GM13976 (cell line): ENCODE data around the gene ARMH1.
"Not testable (repeated sequence)": the region's sequence is repeated elsewhere in the genome, so short reads cannot be mapped to it uniquely, and the experiment has no call there.

Source experiments
- DNase-seq: peaks from one replicate; pipeline ENCODE4 v3.0.0; 2012; ENCODE audit warnings: low spot score
- CTCF ChIP-seq: IDR thresholded peaks from 2 replicates; pipeline ENCODE4 v1.5.1; 2012; ENCODE audit warnings: borderline replicate concordance, mild to moderate bottlenecking; ENCODE audit not compliant: insufficient read depth; ENCODE audit errors: extremely low read depth, missing control alignments, control extremely low read depth
- in situ Hi-C: fragments of 300-500 bp; cut with MboI; formaldehyde crosslinking; loops from one replicate; pipeline ENCODE4 v1.12.0; 2022; ENCODE audit warnings: low sequenced_read_pairs, mixed read lengths, inconsistent platforms; ENCODE audit not compliant: unreplicated experiment

Gene ARMH1

GRCh38 chr1:44695671-44696070, 21.2 kb downstream of the ARMH1 start:
- in situ Hi-C loops: no loop called here
- DNase-seq: no peak
- no peak for TF ChIP-seq CTCF

GRCh38 chr1:44696101-44696500, 21.6 kb downstream of the ARMH1 start:
- no peak for DNase-seq
- in situ Hi-C loops: no loop called here
- no peak for TF ChIP-seq CTCF

- in situ Hi-C loops: no loop called here
- DNase-seq: no peak
- TF ChIP-seq CTCF: no peak
Observed at GRCh38 chr1:44696789-44697345, 22.4 kb downstream of the ARMH1 start.

- no peak for TF ChIP-seq CTCF
- DNase-seq: no peak
- in situ Hi-C loops: no loop called here
Observed at GRCh38 chr1:44698138-44698537, 23.6 kb downstream of the ARMH1 start.

- in situ Hi-C loops, DNase-seq: not testable (repeated sequence)
Observed at GRCh38 chr1:44699375-44699774, 24.9 kb downstream of the ARMH1 start.

- DNase-seq: no peak
- in situ Hi-C loops: no loop called here
- no peak for TF ChIP-seq CTCF
Observed at GRCh38 chr1:44700573-44700972, 26.1 kb downstream of the ARMH1 start.

- in situ Hi-C loops: no loop called here
- no peak for TF ChIP-seq CTCF
Observed at GRCh38 chr1:44701141-44701573, 26.6 kb downstream of the ARMH1 start.

GRCh38 chr1:44705470-44705869, 31.0 kb downstream of the ARMH1 start:
- TF ChIP-seq CTCF: no peak
- in situ Hi-C loops: no loop called here
- no peak for DNase-seq

More at GRCh38 chr1:44701141-44701573, 26.6 kb downstream of the ARMH1 start:
- no peak for DNase-seq
